NCI-H2227 (cell line): ENCODE data around the gene PSMC3.

ENCODE experiments used
- DNase-seq: peaks from one replicate; lab custom pipeline; 2025; ENCODE audit not compliant: unreplicated experiment; lab: John Stamatoyannopoulos, UW

PSMC3 gene

DNA sequence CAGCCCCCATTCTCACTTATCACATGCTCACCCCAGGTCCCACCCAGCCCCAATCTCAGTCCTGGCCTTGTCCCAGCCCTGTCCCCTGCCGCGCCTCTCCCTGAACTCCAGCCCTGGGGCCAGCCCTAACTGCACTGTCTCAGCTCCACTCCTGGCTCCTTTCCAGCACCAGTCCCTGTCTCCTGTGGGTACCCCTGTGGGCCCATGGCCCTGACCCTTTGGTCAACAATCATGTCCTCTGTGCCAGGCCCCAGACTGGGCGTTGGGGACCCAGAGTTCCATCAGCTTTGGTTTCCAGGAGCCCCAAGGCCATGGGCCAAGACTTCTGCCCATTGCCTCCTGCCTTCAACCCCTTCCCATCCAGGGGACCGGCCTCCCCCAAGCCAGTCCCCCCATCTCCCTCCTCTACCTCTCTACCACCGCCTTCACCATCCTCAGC lies 48.6 kb downstream of the PSMC3 start:
- DNase-seq, result no peak

DNA sequence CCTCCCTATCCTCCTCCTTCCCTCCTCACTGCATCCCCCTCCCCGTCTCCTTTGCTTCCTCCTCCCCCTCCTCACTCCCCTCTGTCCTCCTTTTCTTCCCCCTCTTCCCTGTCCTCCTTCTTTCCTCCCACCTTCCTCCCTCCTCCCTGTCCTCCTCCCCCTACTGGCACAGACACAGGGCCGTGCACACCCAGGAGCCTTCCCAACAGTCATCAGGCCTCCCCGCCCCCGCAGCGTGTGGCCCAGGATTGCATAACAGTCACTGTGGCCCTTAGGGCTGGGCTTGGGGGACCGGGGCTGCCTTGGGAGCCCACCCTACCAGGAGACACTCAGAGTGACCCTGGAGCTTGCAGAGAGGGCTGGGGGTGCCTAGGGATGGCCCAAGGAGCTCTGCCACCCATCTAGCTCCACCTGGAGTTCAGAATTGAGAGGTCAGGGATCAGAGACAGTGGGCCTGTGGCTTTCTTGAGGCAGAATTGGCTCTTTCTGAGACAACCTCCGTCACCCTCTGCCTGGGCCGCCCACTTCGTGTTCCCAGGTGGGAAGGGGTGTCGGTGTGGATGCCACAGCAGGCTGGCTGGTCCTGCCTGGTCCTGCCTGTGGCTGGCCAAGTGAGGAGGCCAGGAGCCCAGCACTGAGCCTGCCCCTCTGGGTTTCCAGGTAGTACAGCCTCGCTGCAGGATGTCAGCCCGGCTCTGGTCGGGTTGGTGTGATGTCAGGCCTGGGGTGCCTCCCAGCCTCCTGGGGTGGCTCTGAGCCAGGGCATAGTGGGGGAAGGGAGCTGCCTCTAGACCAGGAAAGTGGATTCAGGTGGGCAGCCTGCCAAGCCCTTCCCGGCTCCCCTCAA lies 49.5 kb downstream of the PSMC3 start:
- DNase-seq, result no peak

DNA sequence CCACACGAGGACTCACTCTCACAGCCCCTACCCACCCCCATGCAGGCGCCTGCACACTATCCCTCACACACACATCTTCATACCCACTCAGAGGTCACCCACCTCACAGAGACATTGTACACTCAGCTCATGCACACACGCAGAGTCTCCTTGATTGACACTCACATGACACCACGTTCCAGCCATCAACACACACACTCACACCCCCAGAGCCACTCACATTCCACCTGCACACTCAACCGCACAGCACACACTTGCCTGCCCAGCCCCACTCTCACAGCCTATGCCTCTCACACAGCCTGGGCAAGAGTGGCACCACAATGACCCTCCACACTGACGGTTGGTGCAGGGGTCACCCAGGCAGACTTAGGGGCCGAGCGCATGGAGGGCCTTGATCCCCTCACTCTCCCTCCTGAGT lies 50.1 kb downstream of the PSMC3 start:
- DNase-seq, result no peak

DNA sequence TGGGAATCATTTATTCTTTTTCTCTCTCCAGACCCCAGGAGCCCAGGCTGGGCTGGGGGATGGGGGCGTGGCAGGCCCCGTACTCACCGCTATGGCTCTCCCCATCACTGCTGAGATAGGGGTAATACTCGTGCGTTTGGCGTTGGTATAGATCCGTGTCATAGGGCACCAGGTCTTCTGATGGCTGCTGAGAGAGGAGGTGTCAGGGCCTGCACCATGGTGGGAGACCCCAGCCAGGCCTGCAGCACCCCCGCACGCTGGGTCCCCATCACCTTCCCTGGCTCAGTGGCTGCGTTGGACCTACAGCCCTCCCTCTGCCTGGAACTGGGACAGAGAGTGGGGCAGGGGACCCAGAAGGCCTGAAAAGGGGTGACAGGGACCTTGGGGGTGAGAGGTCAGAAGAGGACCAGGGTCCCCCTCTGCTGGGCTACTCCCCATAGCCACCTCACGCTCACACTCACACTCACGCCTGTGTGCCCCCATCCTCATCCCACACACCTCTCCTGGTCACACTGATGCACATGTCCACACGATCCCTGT lies 50.6 kb downstream of the PSMC3 start:
- no peak for DNase-seq

DNA sequence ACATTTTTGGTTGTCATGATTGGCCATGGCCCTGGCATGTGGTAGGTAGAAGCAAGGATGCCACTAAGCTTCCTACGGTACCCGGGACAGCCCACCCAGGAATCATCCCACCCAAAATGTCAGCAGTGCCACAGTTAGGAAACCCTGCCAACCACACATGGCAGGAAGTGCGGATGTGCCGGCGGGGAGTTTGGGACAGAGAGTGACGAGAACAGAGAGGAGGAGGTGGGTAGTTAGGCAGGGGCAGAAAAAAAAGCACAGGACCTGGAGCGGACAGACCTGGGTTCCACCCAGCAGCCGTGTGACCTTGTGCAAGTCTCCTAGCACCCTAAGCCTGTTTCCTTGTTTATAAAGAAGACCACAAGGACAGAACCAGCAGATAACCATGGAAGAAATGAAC lies 51.2 kb downstream of the PSMC3 start:
- no peak for DNase-seq

DNA sequence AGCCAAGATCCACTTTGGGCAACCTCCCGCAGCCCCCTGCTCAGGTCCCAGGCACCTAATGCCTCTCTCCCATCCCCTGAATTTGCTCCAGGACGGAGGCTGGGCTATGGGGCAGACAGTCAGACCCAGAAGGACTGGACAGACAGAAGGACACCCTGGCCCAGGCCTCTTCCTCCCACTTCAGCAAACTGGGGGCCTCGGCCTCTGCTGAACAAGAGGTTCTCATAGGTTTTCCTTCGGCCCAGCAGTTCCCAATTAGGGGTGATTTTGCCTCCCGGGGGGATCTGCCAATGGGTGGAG lies 51.6 kb downstream of the PSMC3 start:
- no peak for DNase-seq

DNA sequence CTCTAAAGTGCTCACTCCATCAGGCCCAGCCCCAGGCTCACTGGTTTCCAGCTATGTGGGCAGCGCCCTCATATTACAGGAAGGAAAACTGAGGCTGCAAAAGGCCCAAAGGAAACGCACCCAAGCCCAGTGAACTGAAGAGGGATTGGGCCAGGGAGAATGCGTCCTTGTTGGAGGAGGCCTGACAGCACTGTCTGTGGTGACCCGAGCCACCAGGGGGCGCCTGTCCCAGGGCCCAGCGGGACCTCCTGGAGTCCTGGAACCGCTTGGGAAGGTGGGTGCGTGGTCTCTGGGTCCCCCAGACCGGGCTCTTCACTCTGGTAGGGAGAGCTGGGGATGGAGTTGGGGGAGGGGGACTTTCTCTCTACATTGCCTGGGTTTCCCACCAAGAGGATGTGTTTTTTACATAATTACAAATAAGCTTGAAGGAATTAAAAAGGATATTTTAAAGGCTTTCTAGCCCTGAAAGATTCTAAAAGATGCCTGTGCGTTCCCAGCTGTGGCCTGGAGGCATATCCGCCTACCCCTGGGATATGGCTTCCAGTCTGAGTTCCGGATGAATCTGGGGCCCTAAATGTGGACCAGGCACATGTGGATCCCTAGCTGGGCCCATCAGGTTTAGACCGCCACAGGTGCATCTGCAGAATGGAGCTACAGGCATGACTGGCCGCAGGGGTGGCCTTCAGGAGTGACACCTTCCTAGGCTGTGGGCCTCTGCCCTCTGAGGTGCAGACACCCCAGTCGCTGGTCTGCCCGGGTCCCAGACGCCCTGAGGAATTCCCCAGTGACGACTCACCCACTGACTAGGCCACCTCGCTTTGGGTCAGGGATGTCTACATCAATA lies 52.1 kb downstream of the PSMC3 start:
- peak; percentile 66 for DNase-seq

DNA sequence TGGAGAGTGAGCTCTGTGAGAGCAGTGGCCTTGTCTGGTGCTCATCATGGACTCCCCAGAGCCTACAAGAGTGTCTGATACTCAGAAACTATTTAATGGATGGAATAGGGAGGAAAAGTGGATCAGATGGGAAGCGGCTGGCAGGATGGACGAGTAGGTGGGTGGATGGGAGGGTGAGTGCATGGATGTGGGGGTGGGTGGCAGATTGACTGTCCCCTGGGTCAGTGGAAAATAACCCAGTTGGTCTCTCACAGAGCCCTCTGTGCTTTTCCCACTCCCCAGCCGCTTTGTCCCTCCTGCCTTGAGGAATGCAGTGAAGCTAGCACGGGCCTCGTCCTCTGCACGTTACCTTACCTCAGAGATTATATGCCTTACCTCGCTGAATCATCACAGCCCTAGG lies 53.8 kb downstream of the PSMC3 start:
- DNase-seq, result no peak

DNA sequence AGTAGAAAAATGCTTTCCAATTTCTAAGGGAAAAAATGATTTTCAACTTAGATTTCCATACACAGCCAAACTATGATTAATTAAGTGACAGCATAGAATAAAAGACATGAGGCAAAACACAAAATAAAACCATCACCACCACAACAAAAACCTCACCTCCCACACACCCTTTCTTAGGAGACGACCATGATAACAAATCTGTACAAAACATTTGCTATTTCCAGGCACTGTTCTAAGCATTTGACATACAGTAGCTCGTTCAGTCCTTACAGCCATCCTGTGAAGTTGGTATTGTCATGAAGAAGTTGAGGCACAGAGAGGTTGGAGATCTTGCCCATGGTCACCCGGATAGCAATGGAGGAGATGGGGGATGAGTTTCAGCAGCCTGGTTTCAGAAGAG lies 56.6 kb downstream of the PSMC3 start:
- no peak for DNase-seq
